Smooth muscle cell of the brain vasculature (primary cell): ENCODE measurements around the gene INPP5A.
"Not testable (repeated sequence)": the region's sequence is repeated elsewhere in the genome, so short reads cannot be mapped to it uniquely, and the experiment has no call there.

Experiments
- DNase-seq: peaks from one replicate; pipeline ENCODE4 v3.0.0-alpha.2; 2012; ENCODE audit warnings: low read depth, low spot score

Gene INPP5A

GRCh38 chr10:132593900-132594876, 56.6 kb downstream of the INPP5A start:
- no peak for DNase-seq

DNA sequence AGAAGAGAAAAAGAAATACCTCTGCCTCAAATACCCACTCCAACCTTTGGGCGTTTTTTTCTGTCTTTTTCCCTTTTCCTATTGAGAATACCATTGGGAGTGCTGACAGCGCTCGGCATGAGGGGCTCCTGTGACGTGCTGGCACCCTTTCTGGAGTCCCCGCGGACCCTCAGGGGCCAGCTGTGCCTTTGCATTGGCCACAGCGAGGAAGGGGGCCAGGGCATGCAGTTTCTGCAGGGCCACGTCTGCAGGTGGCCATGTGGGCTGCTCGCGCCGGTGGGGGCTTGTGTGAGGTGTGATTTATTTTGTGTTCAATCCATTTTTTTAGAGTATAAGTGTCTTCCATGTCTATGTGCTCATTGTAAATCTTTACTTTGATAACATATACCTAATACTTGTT, 57.4 kb downstream of the INPP5A start:
- DNase-seq = no peak

- DNase-seq = peak; percentile 37
Measured at GRCh38 chr10:132595854-132596253, 58.3 kb downstream of the INPP5A start.

DNA sequence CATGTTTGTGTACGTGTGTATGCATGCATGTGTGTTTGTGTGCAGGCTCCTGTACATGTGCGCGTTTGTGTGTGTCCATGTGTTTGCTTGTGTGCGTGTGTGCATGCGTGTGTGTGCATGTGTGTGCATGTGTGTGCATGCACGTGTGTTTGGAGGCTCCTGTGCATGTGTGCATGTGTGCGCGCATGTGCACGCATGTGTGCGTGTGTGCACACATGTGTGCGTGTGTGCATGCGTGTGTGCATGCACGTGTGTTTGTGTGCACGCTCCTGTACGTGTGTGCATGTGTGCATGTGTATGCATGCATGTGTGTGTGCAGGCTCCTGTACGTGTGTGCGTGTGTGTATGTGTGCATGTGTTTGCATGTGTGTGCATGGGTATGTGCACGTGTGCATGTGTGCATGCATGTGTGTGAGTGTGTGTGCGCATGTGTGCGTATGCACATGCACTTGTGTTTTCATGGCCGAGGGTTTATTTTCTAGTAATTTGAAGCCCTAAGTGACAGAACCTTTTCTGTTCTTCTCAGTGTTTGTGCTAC, 59.2 kb downstream of the INPP5A start:
- DNase-seq = no peak

DNA sequence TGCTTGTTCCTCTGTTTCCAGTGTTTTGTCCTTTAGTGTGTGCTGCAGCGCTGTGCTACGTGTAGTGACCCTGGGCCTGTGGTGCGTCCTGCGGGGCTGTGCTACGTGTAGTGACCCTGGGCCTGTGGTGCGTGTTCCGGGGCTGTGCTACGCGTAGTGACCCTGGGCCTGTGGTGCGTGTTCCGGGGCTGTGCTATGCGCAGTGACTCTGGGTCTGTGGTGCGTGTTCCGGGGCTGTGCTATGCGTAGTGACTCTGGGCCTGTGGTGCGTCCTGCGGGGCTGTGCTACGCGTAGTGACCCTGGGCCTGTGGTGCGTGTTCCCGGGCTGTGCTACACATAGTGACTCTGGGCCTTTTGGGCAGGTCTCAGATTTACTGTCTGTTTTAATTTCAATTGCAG, 60.1 kb downstream of the INPP5A start:
- no peak for DNase-seq

DNA sequence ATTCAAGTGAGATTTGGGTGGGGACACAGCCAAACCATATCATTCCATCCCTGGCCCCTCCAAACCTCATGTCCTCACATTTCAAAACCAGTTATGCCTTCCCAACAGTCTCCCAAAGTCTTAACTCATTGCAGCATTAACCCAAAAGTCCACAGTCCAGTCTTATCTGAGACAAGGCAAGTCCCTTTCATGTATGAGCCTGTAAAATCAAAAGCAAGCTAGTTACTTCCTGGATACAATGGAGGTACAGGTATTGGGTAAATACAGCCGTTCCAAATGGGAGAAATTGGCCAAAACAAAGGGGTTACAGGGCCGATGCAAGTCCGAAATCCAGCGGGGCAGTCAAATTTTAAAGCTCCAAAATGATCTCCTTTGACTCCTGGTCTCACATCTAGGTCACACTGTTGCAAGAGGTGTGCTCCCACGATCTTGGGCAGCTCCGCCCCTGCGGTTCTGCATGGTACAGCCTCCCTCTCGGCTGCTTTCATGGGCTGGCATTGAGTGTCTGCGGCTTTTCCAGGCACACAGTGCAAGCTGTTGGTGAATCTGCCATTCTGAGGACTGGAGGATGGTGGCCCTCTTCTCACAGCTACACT, 61.5 kb downstream of the INPP5A start:
- not testable (repeated sequence) for DNase-seq

- DNase-seq = no peak
Measured at GRCh38 chr10:132599732-132600131, 62.1 kb downstream of the INPP5A start.

GRCh38 chr10:132600416-132600815, 62.8 kb downstream of the INPP5A start:
- DNase-seq = no peak

DNA sequence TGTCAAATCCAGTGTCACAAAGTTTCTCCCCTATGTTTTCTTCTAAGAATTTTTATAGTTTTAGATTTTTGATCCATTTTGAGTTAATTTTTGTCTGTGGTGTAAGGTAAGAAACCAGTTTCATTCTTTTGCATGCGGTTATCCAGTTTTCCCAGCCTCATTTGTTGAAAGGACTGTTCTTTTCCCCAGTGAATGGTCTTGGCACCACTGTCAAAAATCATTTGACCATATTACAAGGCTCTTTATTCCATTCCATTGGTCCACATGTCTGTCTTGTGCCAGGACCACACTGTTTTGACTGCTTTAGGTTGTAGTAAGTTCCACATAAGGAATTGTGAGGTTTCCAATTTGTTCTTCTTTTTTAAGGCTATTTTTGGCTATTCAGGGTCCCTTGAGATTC, 64.0 kb downstream of the INPP5A start:
- no peak for DNase-seq

GRCh38 chr10:132602614-132603013, 65.0 kb downstream of the INPP5A start:
- DNase-seq = no peak

GRCh38 chr10:132603851-132604533, 66.4 kb downstream of the INPP5A start:
- no peak for DNase-seq

GRCh38 chr10:132604686-132605085, 67.1 kb downstream of the INPP5A start:
- no peak for DNase-seq

- DNase-seq = no peak
Measured at GRCh38 chr10:132605390-132605789, 67.8 kb downstream of the INPP5A start.

- no peak for DNase-seq
Measured at GRCh38 chr10:132606031-132606491, 68.5 kb downstream of the INPP5A start.

GRCh38 chr10:132606536-132607316, 69.1 kb downstream of the INPP5A start:
- DNase-seq = no peak

GRCh38 chr10:132607491-132607890, 69.9 kb downstream of the INPP5A start:
- no peak for DNase-seq

DNA sequence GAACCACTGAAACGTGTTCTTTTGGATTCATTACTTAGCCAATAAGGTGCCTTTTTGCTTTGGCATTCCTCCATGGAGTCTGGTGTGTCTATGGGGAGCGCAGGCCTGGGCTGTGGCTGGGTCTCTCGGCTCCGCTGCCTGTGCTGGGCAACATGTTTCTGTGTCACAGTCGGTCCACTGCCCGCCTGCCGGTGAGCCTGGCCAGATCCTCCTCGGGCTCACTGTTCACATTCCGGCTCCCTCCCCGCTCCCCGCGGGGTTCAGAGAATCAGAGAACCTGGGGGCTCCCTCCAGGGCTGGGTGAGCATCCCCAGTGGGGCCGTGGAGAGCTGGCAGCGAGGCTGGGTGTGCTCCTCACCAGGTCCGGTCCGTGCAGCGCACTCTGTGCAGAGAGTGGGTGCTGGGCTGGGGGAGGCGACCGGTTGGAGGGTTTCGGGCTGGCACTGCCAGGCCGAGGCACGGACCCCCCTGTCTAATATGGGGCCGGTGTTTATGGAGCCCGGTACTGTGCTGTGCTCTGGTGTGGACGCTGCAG, 70.4 kb downstream of the INPP5A start:
- no peak for DNase-seq

DNA sequence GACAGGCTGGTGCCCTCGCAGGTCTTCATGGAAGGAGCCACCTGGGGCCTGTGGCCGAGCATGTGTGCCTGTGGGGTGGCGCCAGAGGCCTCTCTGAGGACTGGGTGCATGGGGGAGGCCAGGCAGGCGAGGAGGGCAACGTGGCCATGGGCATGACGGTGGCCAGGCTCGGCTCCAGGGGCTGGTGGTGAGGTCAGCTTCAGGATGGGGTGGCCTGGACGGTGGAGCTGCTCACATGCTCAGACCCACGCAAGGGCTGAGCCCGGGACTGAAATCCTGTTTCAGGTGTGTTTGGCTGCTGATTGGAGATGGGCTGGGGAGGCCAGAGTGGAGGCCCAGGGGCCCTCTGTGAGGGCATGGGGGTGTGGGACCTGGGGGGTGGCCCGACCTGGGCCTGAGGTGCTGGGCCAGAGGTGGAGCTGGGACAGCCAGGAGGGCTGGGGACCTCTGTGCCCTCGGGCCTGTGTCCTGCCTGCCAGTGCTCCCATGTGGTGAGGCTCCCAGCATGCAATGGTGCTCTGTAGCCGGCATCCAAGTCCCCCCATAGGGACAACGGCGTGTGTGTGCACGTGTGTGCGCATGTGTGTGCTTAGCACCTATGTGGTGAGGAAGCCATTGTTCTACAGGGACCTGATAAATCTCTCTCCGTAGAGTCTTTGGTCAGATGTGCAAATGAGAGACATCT, 71.1 kb downstream of the INPP5A start:
- no peak for DNase-seq

- DNase-seq = no peak
Measured at GRCh38 chr10:132609211-132609610, 71.6 kb downstream of the INPP5A start.

GRCh38 chr10:132610071-132610701, 72.6 kb downstream of the INPP5A start:
- DNase-seq = no peak
